ENCODE data around the gene LINC00632.
"Not testable (repeated sequence)": the region's sequence is repeated elsewhere in the genome, so short reads cannot be mapped to it uniquely, and the experiment has no call there.

LINC00632 gene

DNA sequence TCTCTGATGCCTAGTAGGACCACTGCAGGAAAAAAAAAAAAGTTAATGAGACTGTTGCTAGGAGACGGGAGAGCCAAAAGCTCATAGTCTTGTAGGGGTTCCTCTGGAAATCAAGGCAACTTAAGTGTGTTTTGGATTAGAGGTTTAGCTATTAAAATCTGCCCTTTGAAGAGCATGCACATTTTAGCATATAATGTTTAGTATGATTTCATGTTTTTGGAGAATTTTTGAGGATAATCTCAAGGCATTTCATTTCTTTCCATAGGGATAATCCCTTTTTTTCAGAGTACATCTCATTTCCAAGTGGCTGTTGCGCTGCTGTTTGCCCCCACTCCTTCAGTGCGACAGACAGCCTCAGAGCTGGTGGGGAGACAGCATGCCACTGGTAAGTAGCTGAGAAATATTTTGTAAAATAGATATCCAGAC is at the start of gene LINC00632:
Gene LINC00632, plus strand, starts transcription at position 339 of the 426 bp plus-strand sequence.
- DNase-seq (ENCODE audit: low read depth in 2 of 2, low spot score in 1 of 2) = no peak

DNA sequence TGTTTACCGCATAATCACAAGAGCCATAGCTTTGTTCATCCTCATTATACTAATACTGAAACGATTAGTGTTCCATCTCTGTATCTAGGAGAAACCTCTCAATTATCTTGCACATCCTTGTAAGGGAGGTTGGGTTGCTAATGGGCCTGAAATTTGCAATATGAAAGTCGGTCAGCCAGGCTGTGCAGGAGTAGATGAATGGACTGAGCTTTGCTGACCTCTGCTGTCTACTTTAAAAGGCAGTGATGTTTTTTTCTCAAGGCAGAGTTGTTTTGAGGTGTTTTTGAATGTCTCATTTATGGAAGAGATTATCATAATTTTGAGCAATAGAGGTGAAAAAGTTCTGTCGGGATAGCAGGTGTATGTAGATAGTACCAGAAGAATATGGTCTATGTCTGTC is 47.9 kb upstream of the LINC00632 start:
- no peak for DNase-seq (ENCODE audit: low read depth in 2 of 2, low spot score in 1 of 2)

DNA sequence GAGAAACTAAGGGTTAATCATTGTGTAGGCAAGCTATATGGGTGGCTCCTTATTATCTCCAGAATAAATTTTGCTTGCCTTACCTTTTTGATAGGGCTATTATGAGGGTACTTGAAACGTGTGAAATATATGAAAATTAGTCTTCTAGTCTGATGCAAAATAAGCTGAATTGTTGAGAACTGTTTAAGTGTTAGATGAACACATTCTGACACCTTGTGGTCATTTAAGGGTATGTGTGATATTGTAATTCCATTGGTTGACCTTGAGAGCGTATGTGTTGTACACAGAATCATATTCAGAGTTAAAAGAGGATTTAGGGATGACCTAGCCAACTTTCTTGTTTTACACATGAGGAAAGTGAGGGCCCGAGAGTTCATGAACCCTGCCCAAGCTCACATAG is 44.6 kb upstream of the LINC00632 start:
- no peak for DNase-seq (ENCODE audit: low read depth in 2 of 2, low spot score in 1 of 2)

DNA sequence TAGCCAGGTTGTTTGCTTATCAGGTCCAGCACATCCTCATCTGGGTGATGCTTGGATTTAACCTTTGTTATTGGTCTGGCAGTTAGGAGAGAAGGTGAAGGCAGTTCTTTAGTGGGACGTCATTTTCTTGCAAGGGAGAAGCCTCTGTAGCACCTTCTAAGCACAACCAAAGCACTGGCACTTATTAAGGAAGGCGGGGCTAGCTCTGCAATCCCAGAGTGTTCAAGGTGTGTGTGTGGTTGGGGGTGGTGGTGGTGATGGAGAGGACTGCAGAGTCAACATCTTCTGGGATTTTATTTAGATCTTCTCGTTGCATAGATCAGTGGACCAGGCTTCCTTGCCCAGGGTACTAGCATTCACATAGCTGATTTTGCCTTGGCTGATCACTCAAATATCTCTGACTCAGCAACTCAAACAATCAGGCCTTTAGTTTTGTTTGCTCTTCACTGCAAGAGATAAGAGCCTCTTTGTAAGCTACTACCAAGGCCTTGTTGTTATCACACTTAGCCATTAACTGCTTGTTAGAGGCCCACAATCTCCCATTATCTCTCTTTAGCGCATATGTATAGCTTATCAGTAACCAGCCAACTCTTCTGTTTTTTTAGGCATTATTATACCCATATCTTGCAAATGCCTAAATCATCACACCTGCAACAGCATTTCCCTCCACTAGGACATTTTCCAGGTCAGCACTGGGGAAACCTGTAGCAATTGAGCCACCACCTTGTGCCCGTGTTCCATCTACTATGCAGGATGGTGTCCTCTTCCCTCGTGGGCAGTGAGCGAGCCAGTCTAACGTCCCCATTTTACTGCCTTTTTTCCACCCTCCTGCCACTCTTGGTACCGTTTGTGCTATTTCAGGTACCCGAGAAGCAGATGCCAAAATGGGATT is 36.5 kb upstream of the LINC00632 start:
- DNase-seq (ENCODE audit: low read depth in 2 of 2, low spot score in 1 of 2) = no peak

DNA sequence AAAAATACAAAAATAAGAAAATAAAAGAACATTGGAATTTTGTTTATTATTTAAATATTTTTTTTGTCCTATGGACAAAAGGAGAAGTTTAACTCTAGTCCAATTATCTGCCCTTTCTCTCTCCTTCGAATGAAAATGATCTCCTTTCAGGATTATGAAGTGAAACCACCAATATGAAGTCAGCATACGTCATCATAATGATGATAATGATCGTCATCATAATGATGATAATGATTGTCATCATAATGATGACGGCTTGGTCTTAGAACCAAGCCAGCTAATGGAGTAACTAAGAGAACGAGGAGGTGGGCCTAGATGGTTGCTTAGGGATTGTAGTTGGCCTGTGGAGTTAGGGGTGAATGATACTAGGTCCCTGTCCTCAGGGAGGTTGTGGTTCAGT is 21.9 kb upstream of the LINC00632 start:
- DNase-seq (ENCODE audit: low read depth in 2 of 2, low spot score in 1 of 2) = no peak

DNA sequence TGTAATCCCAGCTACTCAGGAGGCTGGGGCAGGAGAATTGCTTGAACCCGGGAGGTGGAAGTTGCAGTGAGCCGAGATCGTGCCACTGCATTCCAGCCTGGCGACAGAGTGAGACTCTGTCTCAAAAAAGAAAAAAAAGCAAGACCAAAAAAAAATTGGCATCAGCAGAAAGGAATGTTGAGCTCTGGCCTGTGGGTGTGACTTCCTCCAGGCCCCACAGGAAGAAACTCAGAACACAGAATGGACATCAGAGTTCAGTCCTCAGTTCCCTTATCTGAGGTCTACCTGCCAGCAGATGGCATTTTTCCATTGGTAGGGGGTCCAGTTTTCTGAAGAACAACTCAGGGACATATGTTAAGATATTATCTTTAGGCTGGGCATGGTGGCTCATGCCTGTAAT is 18.0 kb upstream of the LINC00632 start:
- DNase-seq (ENCODE audit: low read depth in 2 of 2, low spot score in 1 of 2) = not testable (repeated sequence)

DNA sequence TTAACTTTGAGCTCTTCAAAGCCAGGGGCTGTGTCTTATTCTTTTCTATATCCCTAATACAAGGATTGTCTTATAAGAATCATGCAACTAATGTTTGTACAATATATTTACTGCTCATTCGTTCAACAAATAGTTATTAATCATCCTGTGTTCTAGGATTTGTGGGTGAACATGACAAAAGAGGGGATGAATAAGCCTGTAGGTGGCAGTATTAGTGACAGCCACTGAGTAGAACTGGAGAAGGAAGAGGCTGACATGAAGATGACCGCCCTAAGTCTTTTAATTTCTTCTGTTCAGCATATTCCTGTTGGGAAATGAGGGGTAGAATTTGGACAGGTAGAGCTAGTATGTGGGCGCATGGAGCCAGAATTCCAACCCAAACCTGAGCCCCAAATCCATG is 11.9 kb upstream of the LINC00632 start:
- DNase-seq (ENCODE audit: low read depth in 2 of 2, low spot score in 1 of 2) = no peak

DNA sequence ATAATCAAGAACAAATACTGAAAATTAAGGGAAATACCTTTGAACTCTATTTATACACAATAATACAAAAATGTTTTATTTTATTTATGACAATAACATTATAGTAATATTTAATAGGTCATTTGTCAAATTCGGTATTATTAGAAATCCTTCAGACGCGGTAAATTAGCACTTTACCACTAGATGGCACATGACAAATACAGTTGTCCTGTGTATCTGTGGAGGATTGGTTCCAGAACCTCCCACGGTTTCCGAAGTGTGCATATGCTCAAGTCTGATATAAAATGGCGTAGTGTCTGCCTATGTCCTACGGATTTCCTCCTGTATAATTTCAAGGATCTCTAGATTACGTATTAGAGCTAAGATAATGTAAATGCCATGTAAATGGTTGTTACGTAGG is 8.1 kb upstream of the LINC00632 start:
- no peak for DNase-seq (ENCODE audit: low read depth in 2 of 2, low spot score in 1 of 2)

DNA sequence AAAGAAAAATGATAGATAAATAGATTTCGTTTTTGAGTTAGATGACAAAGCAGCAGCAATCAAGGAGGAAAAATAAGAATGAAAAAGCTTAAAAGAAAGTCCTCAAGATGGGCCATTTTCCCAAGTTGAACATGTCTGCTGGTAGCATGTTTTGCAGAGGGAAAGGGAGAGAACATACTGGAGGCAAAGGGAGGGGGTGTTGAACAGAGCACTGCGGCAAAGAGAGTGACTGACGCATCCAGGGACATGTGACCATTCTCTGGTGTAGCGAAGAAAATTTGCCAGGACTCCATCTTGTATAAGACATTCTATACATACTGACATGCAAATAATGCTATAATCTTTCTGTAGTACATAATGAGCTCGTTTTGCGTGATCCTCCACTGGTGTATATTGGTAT is 1.2 kb downstream of the LINC00632 start:
- DNase-seq (ENCODE audit: low read depth in 2 of 2, low spot score in 1 of 2) = no peak

DNA sequence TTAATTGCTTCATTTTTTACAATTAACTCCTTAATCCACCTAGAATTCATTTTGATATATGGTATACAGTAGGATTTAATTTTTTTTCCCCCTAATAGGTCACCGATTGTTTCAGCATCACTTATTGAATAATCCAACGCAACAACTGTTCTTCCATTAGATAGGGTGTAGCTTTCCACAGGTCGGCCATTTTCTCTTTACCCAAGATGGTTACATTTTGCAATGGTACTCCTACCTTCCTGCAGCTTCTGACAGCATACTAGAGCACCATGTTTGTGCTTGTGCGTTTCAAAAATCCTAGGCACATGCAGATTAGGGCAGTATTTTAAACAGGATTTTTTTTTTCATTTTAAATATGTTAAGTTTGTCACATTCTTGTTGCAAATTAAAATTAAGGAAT is 2.3 kb downstream of the LINC00632 start:
- no peak for DNase-seq (ENCODE audit: low read depth in 2 of 2, low spot score in 1 of 2)

DNA sequence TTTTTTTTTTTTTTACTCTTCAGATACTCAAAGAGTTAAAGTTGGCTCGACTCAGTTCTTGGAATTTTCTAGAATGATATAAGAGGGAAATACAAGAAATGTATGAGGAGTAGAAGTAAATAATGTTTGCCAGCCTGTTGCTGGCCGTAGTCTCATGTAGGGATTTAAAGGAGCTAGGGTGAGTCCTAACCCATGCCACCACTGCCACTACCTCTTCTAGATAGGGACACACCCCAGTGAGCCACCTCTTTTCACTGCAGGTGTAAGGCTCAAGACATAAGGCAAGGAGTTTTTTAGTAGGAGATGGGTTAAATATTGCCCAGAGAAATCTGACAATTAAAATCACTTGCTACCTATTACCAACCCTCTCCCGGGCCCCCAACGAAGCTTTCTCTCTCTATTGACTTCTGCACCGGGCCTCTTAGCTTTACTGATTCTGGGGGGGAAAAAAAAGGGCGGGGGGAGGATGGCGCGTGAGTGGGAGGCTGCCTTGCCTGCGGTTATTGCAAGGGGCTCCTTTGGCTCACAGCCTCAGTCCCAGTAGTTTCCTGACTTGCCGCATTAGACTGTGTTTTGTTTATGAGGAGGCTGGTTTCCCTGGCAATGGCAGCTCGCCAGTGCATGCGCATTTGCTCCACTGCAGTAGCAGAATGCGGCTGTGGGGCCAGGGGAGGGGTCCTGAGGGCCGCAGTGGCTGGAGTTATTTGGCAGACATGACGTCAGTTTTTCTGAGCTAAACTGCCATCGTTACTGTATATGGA is 3.0 kb downstream of the LINC00632 start:
- DNase-seq (ENCODE audit: low read depth in 2 of 2, low spot score in 1 of 2) = no peak

DNA sequence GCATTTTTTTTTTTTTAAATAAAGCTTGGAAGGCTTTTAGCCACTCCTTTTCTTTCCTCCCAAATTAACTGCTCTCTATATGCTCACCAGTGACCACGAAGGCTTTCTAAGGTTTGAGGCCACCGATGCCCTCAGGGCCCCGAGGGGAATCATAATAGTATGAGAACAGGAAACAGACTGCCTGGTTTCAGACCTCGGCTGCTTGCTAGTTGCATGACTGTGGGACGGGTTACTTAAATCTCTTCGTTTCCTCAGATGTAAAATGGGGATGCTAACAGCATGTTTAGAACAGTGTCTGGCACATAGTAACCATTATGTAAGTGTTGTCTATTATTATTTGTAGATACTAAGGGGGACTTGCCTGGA is 3.6 kb downstream of the LINC00632 start:
- DNase-seq (ENCODE audit: low read depth in 2 of 2, low spot score in 1 of 2) = no peak

DNA sequence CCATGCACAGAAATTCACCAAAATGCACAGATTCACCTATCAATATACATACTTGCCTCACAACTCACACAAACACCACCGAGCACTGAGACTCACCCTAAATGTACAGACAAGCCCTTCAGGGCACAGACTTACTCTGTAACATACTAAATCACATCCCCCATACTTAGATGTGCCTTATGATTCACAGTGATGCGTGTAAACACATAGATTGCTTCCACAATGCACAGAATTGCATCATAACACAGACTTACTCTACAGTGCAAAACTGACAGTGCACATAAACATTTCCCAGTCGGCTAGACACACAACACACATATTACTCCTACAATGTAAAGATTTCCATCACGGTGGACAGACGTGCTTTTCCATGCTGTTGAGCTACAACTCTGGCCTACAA is 6.2 kb downstream of the LINC00632 start:
- no peak for DNase-seq (ENCODE audit: low read depth in 2 of 2, low spot score in 1 of 2)

DNA sequence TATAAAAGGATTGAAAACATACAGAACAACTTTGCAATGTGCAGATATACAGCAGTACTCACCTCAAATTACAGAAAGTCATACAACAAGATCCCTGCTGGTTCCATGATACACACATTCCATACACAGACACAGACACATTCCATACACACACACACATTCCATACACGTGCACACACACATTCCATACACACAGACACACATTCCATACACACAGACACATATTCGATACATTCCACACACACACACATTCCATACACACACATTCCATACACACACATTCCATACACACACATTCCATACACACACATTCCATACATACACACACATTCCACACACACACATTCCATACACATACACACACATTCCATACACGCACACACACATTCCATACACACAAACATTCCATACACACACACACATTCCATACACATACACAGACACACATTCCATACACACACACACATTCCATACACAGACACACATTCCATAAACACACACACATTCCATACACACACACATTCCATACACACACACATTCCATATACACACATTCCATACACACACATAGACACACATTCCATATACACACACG is 13.7 kb downstream of the LINC00632 start:
- DNase-seq (ENCODE audit: low read depth in 2 of 2, low spot score in 1 of 2) = no peak

DNA sequence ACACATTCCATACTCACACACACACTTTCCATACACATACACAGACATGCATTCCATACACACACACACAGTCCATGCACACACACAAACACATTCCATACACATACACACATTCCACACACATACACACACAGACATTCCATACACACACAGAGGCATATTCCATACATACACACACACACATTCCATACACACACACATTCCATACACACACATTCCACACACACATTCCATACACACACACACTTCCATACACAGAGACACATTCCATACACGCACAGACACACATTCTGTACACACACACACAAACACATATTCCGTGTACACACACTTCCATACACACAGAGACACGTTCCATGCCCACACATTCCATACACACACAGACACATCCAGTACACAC is 14.8 kb downstream of the LINC00632 start:
- DNase-seq (ENCODE audit: low read depth in 2 of 2, low spot score in 1 of 2) = no peak

DNA sequence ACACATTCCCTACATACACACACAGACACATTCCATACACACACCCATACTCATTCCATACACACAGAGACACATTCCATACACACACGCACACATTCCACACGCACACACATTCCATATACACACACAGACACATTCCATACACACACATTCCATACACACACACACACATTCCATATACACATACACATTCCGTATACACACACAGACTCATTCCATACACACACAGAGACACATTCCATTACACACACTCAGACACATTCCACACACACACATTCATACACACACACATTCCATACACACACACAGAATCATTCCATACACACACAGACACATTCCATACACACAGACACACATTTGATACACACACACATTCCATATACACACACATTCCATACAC is 15.2 kb downstream of the LINC00632 start:
- no peak for DNase-seq (ENCODE audit: low read depth in 2 of 2, low spot score in 1 of 2)

DNA sequence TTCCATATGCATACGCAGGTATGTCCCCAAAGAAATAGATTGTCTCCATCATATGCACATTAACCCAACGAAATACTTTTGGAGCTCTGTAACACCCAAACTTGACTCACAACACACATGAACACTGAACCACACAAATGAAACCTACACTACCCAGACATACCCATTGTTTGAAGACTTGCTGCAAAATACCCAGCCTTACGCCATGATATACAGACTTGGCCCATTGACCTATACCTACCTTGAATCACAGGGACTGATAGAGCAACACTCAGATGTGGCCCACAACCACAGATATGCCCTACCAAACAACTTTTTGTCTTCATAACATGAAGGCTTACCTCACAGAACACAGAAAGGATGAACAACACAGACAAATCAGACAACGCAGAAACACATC is 15.9 kb downstream of the LINC00632 start:
- no peak for DNase-seq (ENCODE audit: low read depth in 2 of 2, low spot score in 1 of 2)

DNA sequence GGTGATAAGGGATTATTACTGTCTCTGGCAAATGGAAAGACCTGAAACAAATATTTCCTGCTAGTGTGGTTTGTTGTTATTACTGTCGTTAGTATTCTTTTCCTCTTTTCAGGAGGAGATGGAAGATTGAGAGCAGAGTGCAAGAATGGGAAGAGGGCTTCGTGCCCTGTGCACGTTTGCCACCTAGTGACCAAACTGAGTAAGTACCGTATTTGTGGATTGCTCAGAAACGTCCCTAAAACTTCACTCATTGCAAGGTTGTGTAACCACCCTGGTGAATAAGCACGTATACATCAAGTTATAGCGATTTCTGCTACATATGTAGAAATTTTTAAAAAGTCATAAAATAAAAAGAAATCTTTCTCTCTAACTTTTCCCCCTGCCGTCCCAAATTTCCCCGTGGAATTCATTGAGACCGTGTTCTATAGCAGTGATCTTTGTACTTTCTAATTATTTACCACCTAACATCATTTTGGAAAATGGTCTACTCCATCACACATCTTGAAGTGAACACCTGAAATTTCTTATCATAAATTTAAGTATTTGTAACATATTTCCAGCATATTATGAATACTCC is 24.3 kb downstream of the LINC00632 start:
- DNase-seq (ENCODE audit: low read depth in 2 of 2, low spot score in 1 of 2) = no peak

DNA sequence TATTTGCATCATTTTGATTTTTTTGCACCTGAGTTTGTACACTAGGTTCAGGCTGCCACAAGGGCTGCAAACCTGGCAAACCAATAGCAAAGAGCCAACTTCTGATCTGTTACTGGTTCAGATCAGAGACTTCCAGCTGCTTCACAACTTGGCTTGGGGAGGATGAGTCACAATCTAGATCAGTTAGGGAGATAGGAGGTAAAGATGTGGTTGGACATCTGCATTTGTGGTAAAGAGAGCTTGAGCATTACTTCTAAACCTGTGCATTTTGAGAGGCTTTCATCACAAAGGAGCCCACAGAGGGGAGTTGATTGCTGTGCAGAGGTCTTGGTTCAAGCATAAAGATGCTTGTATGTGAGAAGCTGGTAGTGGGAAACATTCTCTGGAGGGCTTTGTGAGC is 34.5 kb downstream of the LINC00632 start:
- DNase-seq (ENCODE audit: low read depth in 2 of 2, low spot score in 1 of 2) = no peak

DNA sequence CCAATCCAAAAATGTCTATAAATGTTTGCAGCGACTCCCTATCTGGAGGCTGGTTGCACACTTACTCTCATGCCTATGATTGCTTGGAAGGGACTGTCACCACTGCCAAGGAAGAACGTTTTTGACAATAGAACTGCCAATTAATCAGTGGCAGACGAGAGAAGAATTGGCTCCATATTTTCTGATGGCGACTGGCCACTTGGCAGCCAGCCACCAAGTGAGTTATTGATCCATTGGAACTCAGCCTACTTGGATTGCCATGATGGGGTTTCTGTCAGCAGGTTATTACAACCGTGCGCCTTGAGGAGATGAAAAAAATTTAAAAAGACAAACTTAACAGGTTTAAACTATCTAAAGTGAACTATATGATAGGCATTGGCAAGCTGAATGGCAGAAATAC is 47.4 kb downstream of the LINC00632 start:
- DNase-seq (ENCODE audit: low read depth in 2 of 2, low spot score in 1 of 2) = no peak

DNA sequence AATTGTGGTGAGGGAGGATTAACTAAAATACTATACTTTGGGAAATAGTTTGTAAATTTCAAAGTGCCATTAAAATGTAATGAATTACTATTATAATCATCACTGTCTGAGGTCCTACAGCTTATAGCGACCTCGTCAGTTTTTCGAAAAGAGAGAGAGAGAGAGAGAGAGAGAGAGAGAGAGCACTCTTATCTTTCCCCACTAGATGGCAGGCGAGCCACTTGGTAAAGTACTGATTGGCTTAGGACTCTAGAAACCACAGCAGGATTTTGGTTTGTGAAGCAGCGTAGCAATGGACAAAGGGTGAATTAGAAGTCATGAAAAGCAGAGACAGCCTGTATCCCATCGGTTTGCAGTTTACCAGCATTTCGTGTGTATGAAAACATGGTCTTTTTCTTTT is 52.5 kb downstream of the LINC00632 start:
- DNase-seq (ENCODE audit: low read depth in 2 of 2, low spot score in 1 of 2) = no peak

DNA sequence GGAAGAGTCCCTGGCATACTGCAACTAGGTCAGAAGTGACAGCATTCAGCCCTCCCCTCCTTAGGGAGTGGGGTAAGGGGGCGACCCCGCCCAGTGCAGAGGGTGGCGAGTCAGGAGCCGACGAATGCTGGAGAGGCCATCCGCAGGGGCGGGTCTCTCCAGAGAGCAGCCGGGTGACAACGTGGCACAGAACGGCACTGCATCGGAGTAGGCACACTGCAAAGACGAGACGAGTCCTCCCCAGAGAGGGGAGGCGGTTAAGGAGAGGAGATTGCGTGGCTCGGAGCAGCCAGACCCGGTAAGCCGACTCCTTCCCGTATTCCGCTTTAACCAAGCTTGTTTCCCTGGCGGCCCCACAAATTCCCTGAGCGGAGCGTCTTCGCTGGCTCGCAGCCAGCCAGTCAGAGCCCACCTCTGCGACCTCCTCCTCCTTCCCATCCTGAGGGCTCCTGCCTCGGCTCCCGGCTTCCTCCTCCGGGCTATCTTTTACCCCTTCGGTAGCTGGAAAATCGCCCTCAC is 54.9 kb downstream of the LINC00632 start:
- no peak for DNase-seq (ENCODE audit: low read depth in 2 of 2, low spot score in 1 of 2)
